Ishikawa (cell line): Measurements from ENCODE around the gene MN1.
A peak's percentile ranks its signal among the peaks of the same experiment; 100 is the strongest.

ENCODE experiments used
- CEBPB ChIP-seq: IDR thresholded peaks from 2 replicates; pipeline ENCODE4 v1.6.1; 2012
- CREB1 ChIP-seq: IDR thresholded peaks from 2 replicates; pipeline ENCODE4 v1.6.1; 2012; ENCODE audit warnings: low read depth
- EGR1 ChIP-seq: IDR thresholded peaks from 2 replicates; pipeline ENCODE4 v1.6.1; 2012
- EP300 ChIP-seq: IDR thresholded peaks from 2 replicates; pipeline ENCODE4 v1.6.1; 2012; ENCODE audit warnings: borderline replicate concordance
- FOXM1 ChIP-seq: IDR thresholded peaks from 2 replicates; pipeline ENCODE4 v1.6.1; 2012; ENCODE audit warnings: low read depth, borderline replicate concordance
- MAX ChIP-seq: IDR thresholded peaks from 2 replicates; pipeline ENCODE4 v1.6.1; 2012
- NFIC ChIP-seq: IDR thresholded peaks from 2 replicates; pipeline ENCODE4 v1.6.1; 2012
- RAD21 ChIP-seq: IDR thresholded peaks from 2 replicates; pipeline ENCODE4 v1.6.1; 2012; ENCODE audit warnings: low read depth
- REST ChIP-seq: IDR thresholded peaks from 2 replicates; pipeline ENCODE4 v1.6.1; 2012; ENCODE audit warnings: low read depth, mild to moderate bottlenecking
- TAF1 ChIP-seq: IDR thresholded peaks from 2 replicates; pipeline ENCODE4 v1.6.1; 2012; ENCODE audit warnings: low read depth, mild to moderate bottlenecking
- TCF12 ChIP-seq: IDR thresholded peaks from 2 replicates; pipeline ENCODE4 v1.6.1; 2012; ENCODE audit warnings: low read depth
- TEAD4 ChIP-seq: IDR thresholded peaks from 2 replicates; pipeline ENCODE4 v1.6.1; 2012
- USF1 ChIP-seq: IDR thresholded peaks from 2 replicates; pipeline ENCODE4 v1.6.1; 2012
- YY1 ChIP-seq: IDR thresholded peaks from 2 replicates; pipeline ENCODE4 v1.6.1; 2012; ENCODE audit warnings: low read depth
- ZBTB7A ChIP-seq: IDR thresholded peaks from 2 replicates; pipeline ENCODE4 v1.6.1; 2012; ENCODE audit warnings: low read depth

Gene MN1

GRCh38 chr22:27829620-27830019 is 28.1 kb upstream of the MN1 start:
- TF ChIP-seq TEAD4 (no peak), CEBPB (no peak), ZBTB7A (no peak), USF1 (no peak)

GRCh38 chr22:27827604-27828587 is 26.3 kb upstream of the MN1 start:
- no peak for TF ChIP-seq EP300
- no peak for TF ChIP-seq YY1
- TF ChIP-seq MAX: no peak
- TF ChIP-seq ZBTB7A: no peak
- TF ChIP-seq CEBPB: no peak
- TF ChIP-seq TEAD4: no peak
- no peak for TF ChIP-seq EGR1
- no peak for TF ChIP-seq TCF12
- no peak for TF ChIP-seq RAD21
- TF ChIP-seq USF1: no peak
- no peak for TF ChIP-seq NFIC
- no peak for TF ChIP-seq FOXM1
- TF ChIP-seq CREB1: no peak
- no peak for TF ChIP-seq TAF1
- no peak for TF ChIP-seq REST

GRCh38 chr22:27825174-27825573 is 23.6 kb upstream of the MN1 start:
- TF ChIP-seq EP300 (no peak), TCF12 (no peak), NFIC (no peak), YY1 (0 out of 2 replicates have a peak, but pooled peaks have one; percentile 18), FOXM1 (no peak), TEAD4 (no peak), TAF1 (no peak), CEBPB (no peak), MAX (no peak), RAD21 (peak; percentile 37), CREB1 (no peak), EGR1 (no peak), USF1 (no peak), ZBTB7A (no peak), REST (no peak)

- TF ChIP-seq MAX: no peak
- no peak for TF ChIP-seq USF1
- no peak for TF ChIP-seq NFIC
- no peak for TF ChIP-seq CREB1
- no peak for TF ChIP-seq ZBTB7A
- TF ChIP-seq FOXM1: no peak
- TF ChIP-seq TEAD4: no peak
- TF ChIP-seq EGR1: no peak
- no peak for TF ChIP-seq CEBPB
- TF ChIP-seq REST: no peak
- TF ChIP-seq YY1: no peak
- no peak for TF ChIP-seq RAD21
These were observed 21.7 kb upstream of the MN1 start for GRCh38 chr22:27823221-27823620.
